DND-41 (cell line): ENCODE measurements around the gene DLGAP1.

ENCODE experiments used
- ATAC-seq: fragments of 200-7000 bp; cut with Tn5 transposase; 3 replicates; pipeline ENCODE4 v1.9.1; 2021; ENCODE audit warnings: low read depth; ENCODE audit not compliant: insufficient read depth
- DNase-seq: peaks from one replicate; pipeline ENCODE4 v3.0.0-alpha.2; 2020
- H2AFZ ChIP-seq: 2 replicates; pipeline ENCODE4 v1.6.0; 2012; ENCODE audit warnings: low read depth, low read length
- H3K27ac ChIP-seq: 2 replicates; pipeline ENCODE4 v1.5.1; 2012; ENCODE audit warnings: low read length, inconsistent platforms
- H3K27me3 ChIP-seq: fragments of 200-600 bp; sonication (generic); 2 replicates; pipeline ENCODE4 v1.6.0; 2012; ENCODE audit warnings: low read length, mild to moderate bottlenecking, inconsistent platforms; ENCODE audit not compliant: insufficient read depth, poor library complexity
- H3K36me3 ChIP-seq: 2 replicates; pipeline ENCODE4 v1.5.1; 2012; ENCODE audit warnings: low read length, inconsistent platforms; ENCODE audit not compliant: insufficient read depth
- H3K4me1 ChIP-seq: 2 replicates; pipeline ENCODE4 v1.5.1; 2012; ENCODE audit warnings: mild to moderate bottlenecking, low read length; ENCODE audit not compliant: insufficient read depth
- H3K4me2 ChIP-seq: 2 replicates; pipeline ENCODE4 v1.6.0; 2012; ENCODE audit warnings: mild to moderate bottlenecking, moderate library complexity, low read length, inconsistent platforms; ENCODE audit not compliant: insufficient read depth
- H3K4me3 ChIP-seq, 2 experiments: fragments of 200-600 bp in 1 of 2; shearing (Covaris generic) in 1 of 2; 2 replicates each; pipeline ENCODE4 v1.5.1; 2012 to 2016; ENCODE audit warnings: inconsistent platforms in 2 of 2, low read length in 2 of 2, mild to moderate bottlenecking in 2 of 2, low read depth in 1 of 2, moderate library complexity in 1 of 2
- H3K79me2 ChIP-seq: 2 replicates; pipeline ENCODE4 v1.6.0; 2012; ENCODE audit warnings: low read length, inconsistent platforms; ENCODE audit not compliant: insufficient read depth
- H3K9ac ChIP-seq: 2 replicates; pipeline ENCODE4 v1.6.0; 2012; ENCODE audit warnings: low read depth, mild to moderate bottlenecking, inconsistent platforms, low read length, moderate library complexity
- H3K9me3 ChIP-seq: 2 replicates; pipeline ENCODE4 v1.5.1; 2012; ENCODE audit warnings: low read length, moderate library complexity, mild to moderate bottlenecking, inconsistent platforms; ENCODE audit not compliant: insufficient read depth, severe bottlenecking
- H4K20me1 ChIP-seq: 2 replicates; pipeline ENCODE4 v1.6.0; 2012; ENCODE audit warnings: low read length; ENCODE audit not compliant: insufficient read depth
- EZH2 ChIP-seq: IDR thresholded peaks from 3 replicates; pipeline ENCODE4 v1.6.1; 2012; ENCODE audit warnings: borderline replicate concordance, low read depth, mild to moderate bottlenecking, moderate library complexity, low read length, inconsistent platforms; ENCODE audit not compliant: severe bottlenecking
- TF ChIP-seq, protein P1 (sequence below): IDR thresholded peaks from 2 replicates; pipeline ENCODE4 v1.5.1; 2012; ENCODE audit warnings: borderline replicate concordance, low read length, moderate library complexity, mild to moderate bottlenecking; ENCODE audit not compliant: poor library complexity, severe bottlenecking; ENCODE audit errors: extremely low read depth

Gene DLGAP1

DNA sequence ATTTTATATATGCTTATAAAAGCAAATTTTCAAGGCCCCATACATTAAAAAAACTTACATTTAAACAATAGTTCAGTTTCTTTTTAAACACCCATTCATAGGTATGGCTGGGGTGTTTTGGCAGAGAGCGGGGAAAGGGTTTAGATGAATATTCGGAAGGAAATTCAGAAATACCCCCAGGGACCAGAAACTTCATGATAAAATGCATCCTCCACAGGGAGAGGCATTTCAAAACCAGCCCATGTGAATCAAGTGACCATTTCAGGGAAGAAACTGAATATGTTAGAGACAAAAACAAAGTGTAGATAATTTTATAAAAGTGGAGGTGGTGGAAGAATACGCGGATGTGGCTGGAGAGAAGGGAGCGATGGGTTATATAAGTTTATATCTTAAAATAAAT is 678.0 kb downstream of the DLGAP1 start:
- Histone ChIP-seq H3K4me3 (no peak overlapping the region), H3K27me3 (no peaks in the 10 kb centered on the region), H3K27ac (no peak overlapping the region), H3K4me2 (no peak overlapping the region), H2AFZ (no peak overlapping the region), H3K9ac (no peak overlapping the region), H3K9me3 (no peaks in the 10 kb centered on the region), H3K36me3 (no peaks in the 10 kb centered on the region), H4K20me1 (no peaks in the 10 kb centered on the region), H3K4me1 (no peaks in the 10 kb centered on the region), H3K79me2 (no peaks in the 10 kb centered on the region)
- TF ChIP-seq, protein P1, sequence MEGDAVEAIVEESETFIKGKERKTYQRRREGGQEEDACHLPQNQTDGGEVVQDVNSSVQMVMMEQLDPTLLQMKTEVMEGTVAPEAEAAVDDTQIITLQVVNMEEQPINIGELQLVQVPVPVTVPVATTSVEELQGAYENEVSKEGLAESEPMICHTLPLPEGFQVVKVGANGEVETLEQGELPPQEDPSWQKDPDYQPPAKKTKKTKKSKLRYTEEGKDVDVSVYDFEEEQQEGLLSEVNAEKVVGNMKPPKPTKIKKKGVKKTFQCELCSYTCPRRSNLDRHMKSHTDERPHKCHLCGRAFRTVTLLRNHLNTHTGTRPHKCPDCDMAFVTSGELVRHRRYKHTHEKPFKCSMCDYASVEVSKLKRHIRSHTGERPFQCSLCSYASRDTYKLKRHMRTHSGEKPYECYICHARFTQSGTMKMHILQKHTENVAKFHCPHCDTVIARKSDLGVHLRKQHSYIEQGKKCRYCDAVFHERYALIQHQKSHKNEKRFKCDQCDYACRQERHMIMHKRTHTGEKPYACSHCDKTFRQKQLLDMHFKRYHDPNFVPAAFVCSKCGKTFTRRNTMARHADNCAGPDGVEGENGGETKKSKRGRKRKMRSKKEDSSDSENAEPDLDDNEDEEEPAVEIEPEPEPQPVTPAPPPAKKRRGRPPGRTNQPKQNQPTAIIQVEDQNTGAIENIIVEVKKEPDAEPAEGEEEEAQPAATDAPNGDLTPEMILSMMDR: no peak
- TF ChIP-seq EZH2: no peak
- DNase-seq: no peak
- no peak for ATAC-seq

- no peak overlapping the region for H3K27ac ChIP-seq
- TF ChIP-seq EZH2: no peak
- TF ChIP-seq, protein P1: no peak
Observed at GRCh38 chr18:3775996-3776395, 679.1 kb downstream of the DLGAP1 start.

DNA sequence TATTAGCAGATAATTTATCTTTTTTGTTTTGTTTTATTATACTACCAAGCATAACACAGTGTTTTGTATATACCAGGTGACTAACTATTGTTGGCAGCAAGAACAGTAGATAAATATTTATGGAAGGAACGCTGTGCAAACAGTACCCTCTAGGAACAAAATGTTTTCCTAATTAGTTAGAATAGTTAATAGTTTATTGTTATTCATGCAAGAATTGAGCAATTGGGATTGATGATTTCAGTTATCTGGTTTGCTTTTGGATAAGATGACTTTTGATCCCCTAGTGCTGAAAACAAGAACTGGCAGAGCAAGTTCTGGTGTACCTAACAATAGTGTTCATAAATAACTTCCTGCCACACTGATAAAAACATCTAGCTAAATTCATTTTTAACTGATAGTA is 681.8 kb downstream of the DLGAP1 start:
- no peak overlapping the region for H3K4me3 ChIP-seq
- ATAC-seq: no peak
- H3K36me3 ChIP-seq: no peaks in the 10 kb centered on the region
- no peak overlapping the region for H3K4me2 ChIP-seq
- TF ChIP-seq, protein P1: no peak
- no peak for TF ChIP-seq EZH2
- H4K20me1 ChIP-seq: no peaks in the 10 kb centered on the region
- no peak overlapping the region for H2AFZ ChIP-seq
- peaks cover 10% of the 10 kb centered on the region for H3K27me3 ChIP-seq
- DNase-seq: no peak
- H3K9me3 ChIP-seq: no peaks in the 10 kb centered on the region
- H3K4me1 ChIP-seq: peaks cover 12% of the 10 kb centered on the region
- no peak overlapping the region for H3K9ac ChIP-seq
- H3K27ac ChIP-seq: no peak overlapping the region
- no peaks in the 10 kb centered on the region for H3K79me2 ChIP-seq

More at GRCh38 chr18:3775996-3776395, 679.1 kb downstream of the DLGAP1 start:
- H3K4me1 ChIP-seq: peaks cover 11% of the 10 kb centered on the region
- no peak overlapping the region for H3K4me3 ChIP-seq
- no peak for DNase-seq
- H3K4me2 ChIP-seq: no peak overlapping the region
- H3K9ac ChIP-seq: no peak overlapping the region
- no peak overlapping the region for H2AFZ ChIP-seq
- H4K20me1 ChIP-seq: no peaks in the 10 kb centered on the region
- H3K79me2 ChIP-seq: no peaks in the 10 kb centered on the region
- ATAC-seq: no peak
- H3K9me3 ChIP-seq: no peaks in the 10 kb centered on the region
- no peaks in the 10 kb centered on the region for H3K36me3 ChIP-seq
- H3K27me3 ChIP-seq: peaks cover 3% of the 10 kb centered on the region
